NT2/D1 (cell line): ENCODE results near the gene SHISAL1.

Experiments
- SUZ12 ChIP-seq: IDR thresholded peaks from 2 replicates; pipeline ENCODE4 v1.6.1; 2011; ENCODE audit not compliant: insufficient read length, insufficient read depth; ENCODE audit errors: extremely low read depth
- YY1 ChIP-seq: IDR thresholded peaks from 2 replicates; pipeline ENCODE4 v1.6.1; 2011; ENCODE audit not compliant: insufficient read length, insufficient read depth
- ZNF274 ChIP-seq: IDR thresholded peaks from 2 replicates; pipeline ENCODE4 v1.6.1; 2011; ENCODE audit warnings: mild to moderate bottlenecking, low read depth, low read length

DNA sequence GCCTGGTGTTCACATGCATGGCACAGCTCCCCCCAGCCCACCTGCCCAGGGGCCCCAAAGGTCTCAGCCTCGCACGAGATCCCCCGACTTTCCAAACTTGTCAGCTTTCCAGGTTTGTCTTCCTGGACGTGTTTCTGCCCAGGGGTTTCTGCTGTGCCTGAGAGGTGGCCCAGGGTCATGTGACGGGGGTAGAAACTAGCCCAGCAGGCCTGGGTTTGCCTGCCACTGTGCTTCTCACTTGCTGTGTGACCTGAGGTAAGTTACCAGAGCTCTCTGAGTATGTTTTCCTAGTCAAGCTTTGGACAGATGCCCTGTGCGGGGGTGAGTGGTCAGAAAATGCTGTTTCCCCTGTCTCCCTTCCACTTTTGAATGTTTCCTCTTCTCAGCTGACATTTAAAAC lies 38.3 kb upstream of the SHISAL1 start:
- TF ChIP-seq ZNF274 (no peak), SUZ12 (no peak), YY1 (no peak)
